Cardiac muscle cell (in vitro differentiated cells and primary cell): ENCODE data around the gene DHCR24. TPM values are rescaled to one million over a fixed set of nuclear protein-coding genes. Genes with fewer than 3 reads are reported as not detected.

Source experiments
- DNase-seq, 2 donors: peaks; one replicate each; pipeline versions ENCODE4 v3.0.0 to v3.0.0-alpha.2; 2010 to 2017; ENCODE audit warnings: low read depth in 1 of 2, low spot score in 1 of 2
- H3K27ac ChIP-seq: fragments of 200-600 bp; sonication (generic); 2 replicates; pipeline ENCODE4 v1.5.1; 2016
- H3K27me3 ChIP-seq: fragments of 200-600 bp; sonication (generic); 2 replicates; pipeline ENCODE4 v1.6.0; 2016; ENCODE audit warnings: control low read depth
- H3K36me3 ChIP-seq: fragments of 200-600 bp; sonication (generic); 2 replicates; pipeline ENCODE4 v1.5.1; 2016; ENCODE audit warnings: control low read depth
- H3K4me1 ChIP-seq: fragments of 200-600 bp; sonication (generic); 2 replicates; pipeline ENCODE4 v1.8.1; 2017; ENCODE audit warnings: low read depth, mild to moderate bottlenecking, mixed run types
- H3K4me3 ChIP-seq: fragments of 200-600 bp; sonication (generic); 2 replicates; pipeline ENCODE4 v1.5.1; 2016; ENCODE audit warnings: mild to moderate bottlenecking
- H3K9me3 ChIP-seq: fragments of 200-600 bp; sonication (generic); 2 replicates; pipeline ENCODE4 v1.5.1; 2017; ENCODE audit warnings: low read depth, mild to moderate bottlenecking, control low read depth
- polyA plus RNA-seq: library from polyadenylated mRNA; unstranded; fragments of >200 nt; fragmentation: Nextera tagmentation; extraction: Ambion mirVana; gene quantifications from 2 replicates; pipeline ENCODE4 v1.2.1, GENCODE V29; 2016
- total RNA-seq: library from RNA; depleted of rRNA; stranded (reverse); fragments of >200 nt; gene quantifications from 2 replicates; pipeline ENCODE4 v1.2.3, GENCODE V29; 2016
- TF ChIP-seq, protein P1 (sequence below): IDR thresholded peaks from 2 replicates; pipeline ENCODE4 v1.5.1; 2012; ENCODE audit warnings: low read depth, mild to moderate bottlenecking, low read length

The DHCR24 gene
- total and polyA plus RNA-seq, 2 experiments from 2014 or later: 144 to 181 TPM

DNA sequence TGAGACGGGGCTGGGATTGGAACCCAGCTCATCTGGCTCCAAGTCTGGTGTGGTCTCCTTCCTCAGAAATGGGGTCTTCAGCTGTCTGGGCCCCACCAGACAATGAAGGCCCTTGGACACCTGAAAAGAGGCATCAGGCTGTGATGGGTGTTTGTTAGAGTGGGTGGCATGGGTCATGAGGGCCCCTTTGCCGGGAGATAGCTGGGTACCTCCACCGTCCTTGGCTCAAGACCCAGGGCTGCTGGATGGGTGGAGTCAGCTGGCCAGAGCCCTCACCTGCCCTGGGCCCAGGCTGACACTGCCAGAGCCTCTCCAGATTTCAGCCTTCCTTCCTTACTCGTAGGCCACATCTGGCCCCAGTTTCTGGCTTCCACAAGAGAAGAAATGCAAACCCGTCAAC lies 72.4 kb downstream of the DHCR24 start:
- TF ChIP-seq, protein P1, sequence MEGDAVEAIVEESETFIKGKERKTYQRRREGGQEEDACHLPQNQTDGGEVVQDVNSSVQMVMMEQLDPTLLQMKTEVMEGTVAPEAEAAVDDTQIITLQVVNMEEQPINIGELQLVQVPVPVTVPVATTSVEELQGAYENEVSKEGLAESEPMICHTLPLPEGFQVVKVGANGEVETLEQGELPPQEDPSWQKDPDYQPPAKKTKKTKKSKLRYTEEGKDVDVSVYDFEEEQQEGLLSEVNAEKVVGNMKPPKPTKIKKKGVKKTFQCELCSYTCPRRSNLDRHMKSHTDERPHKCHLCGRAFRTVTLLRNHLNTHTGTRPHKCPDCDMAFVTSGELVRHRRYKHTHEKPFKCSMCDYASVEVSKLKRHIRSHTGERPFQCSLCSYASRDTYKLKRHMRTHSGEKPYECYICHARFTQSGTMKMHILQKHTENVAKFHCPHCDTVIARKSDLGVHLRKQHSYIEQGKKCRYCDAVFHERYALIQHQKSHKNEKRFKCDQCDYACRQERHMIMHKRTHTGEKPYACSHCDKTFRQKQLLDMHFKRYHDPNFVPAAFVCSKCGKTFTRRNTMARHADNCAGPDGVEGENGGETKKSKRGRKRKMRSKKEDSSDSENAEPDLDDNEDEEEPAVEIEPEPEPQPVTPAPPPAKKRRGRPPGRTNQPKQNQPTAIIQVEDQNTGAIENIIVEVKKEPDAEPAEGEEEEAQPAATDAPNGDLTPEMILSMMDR: no peak
- DNase-seq: no peak
- no peaks in the 10 kb centered on the region for H3K36me3 ChIP-seq
- H3K4me3 ChIP-seq: no peak overlapping the region
- H3K27me3 ChIP-seq: peaks cover 6% of the 10 kb centered on the region
- H3K9me3 ChIP-seq: no peaks in the 10 kb centered on the region
- no peak overlapping the region for H3K27ac ChIP-seq
- H3K4me1 ChIP-seq: no peaks in the 10 kb centered on the region

DNA sequence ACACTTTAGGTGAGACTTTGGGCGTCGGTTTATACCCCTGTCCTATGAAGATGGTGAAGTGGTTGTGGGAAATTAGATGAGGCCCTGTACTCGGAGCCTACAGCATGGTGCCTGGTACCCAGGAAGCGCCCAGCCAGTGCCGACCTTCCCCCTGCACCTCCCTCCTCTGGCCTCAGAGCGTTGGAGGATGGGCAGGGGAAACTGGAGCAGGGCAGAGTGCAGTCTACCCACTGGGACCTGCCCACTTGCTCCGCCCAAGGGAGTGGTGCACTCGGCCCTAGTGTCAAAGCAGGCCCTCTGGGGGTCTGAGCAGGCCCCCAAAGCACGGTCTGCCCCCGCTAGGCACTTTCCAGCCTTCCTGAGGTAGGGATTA lies 72.9 kb downstream of the DHCR24 start:
- no peak overlapping the region for H3K4me3 ChIP-seq
- no peak overlapping the region for H3K27ac ChIP-seq
- H3K4me1 ChIP-seq: no peaks in the 10 kb centered on the region
- TF ChIP-seq, protein P1: no peak
- H3K9me3 ChIP-seq: no peaks in the 10 kb centered on the region
- H3K27me3 ChIP-seq: peaks cover 6% of the 10 kb centered on the region
- no peak for DNase-seq
- no peaks in the 10 kb centered on the region for H3K36me3 ChIP-seq

DNA sequence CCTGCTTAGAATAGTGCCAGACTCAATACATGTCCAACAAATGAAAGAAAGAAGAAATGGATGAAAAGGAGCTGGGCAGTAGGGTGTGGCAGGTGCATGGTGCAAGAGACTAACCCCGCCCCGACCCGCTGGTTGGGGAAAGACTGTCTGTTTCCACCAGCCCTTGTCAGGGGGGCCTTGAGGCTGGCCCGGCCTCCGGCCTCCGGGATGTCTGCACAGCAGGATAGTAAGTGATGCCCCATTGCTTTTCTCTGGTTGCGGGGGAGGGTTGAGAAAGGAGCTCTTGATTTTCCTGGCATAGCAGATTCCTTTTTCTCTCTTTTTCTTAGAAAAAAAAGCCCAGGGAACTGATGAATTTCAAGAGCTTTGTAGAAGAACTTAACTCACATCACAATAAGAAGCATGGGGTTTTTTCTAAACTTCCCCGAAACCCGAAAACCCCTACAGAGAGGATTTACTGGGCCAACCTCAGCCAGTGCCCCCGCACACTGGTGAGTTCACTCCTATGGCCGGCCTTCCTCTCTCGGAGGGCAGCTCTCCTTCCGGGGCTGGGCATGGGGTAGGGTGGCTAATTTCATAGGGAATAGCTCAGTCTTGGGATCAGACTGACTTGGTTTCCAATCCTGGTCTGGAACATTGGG lies 73.4 kb downstream of the DHCR24 start:
- no peaks in the 10 kb centered on the region for H3K4me1 ChIP-seq
- H3K4me3 ChIP-seq: no peak overlapping the region
- H3K27ac ChIP-seq: no peak overlapping the region
- no peak for DNase-seq
- H3K9me3 ChIP-seq: no peaks in the 10 kb centered on the region
- TF ChIP-seq, protein P1: no peak
- H3K36me3 ChIP-seq: no peaks in the 10 kb centered on the region
- peaks cover 6% of the 10 kb centered on the region for H3K27me3 ChIP-seq

DNA sequence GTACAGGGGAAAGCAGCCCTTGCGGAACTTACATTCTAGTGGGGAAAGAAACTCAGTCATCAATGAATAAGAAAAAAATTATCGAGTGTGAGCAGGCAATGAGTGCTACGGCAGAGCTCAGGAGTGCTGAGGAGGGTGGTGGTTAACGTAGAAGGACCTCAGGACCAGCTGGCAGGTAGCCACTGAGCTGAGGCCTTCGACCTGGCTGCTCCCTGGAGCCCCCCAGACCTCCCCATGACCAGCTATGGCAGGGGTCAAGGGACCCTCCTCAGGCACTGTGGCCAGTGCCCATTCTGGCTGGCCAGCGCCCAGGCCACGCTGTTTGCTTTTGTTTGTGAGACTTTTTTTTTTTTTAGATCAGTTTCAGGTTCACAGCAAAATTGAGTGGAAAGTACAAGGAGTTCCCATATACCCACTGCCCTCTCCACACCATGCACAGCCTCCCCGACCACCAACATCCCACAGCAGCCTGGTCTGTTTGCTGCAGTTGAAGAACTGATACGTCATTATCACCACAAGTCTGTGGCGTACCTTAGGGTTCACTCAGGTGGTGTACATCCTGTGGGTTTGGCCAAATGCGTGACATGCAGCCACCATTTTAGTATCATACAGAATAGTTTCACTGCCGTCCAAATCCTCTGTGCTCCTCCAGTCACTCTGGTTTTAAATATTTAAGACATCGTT lies 74.1 kb downstream of the DHCR24 start:
- no peak overlapping the region for H3K4me3 ChIP-seq
- H3K27ac ChIP-seq: no peak overlapping the region
- H3K4me1 ChIP-seq: no peaks in the 10 kb centered on the region
- TF ChIP-seq, protein P1: no peak
- H3K36me3 ChIP-seq: no peaks in the 10 kb centered on the region
- no peak for DNase-seq
- H3K27me3 ChIP-seq: peaks cover 6% of the 10 kb centered on the region
- no peaks in the 10 kb centered on the region for H3K9me3 ChIP-seq

DNA sequence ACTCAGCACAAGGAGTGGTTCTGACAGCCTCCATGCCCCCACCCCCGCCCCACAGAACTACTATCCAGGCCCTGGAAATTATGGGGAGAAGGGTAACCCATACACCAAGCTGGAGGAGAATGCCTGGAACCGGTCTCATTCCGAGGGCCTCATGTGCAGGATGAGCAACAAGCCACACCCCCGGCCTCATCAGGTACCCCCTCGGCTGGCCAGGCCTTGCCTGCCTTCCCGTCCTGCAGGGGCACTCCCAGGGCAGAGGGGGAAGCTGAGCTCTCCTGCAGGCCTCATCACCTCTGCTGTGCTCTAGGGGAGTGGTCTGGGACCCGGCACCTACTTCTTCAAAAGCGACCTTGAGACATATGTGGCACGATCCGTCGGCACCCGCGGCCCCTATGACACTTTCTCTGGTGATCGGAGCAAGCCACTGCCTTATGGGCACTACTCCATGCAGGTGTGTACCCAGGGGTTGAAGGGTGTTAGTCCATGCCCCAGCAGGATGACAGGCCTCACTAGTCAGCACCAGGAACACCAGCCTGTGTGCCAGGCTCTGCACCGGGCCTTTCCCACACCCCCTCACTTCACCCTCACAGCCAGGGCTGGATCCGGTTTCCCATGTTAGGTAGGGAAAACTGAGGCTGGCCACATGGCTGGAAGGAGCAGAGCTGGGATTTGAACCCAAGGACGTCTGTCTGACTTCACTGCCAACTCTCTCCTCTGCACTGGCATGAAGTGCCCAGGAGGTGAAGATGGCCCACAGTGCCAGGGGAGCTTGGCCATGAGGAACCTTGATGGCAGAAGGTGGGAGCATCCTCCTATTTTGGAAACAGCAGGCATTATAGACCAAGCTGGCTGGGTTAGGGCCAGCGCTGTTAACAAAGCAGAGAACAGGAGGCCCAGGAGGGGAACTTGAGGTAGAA lies 75.0 kb downstream of the DHCR24 start:
- Histone ChIP-seq H3K27me3 (peaks cover 6% of the 10 kb centered on the region), H3K36me3 (no peaks in the 10 kb centered on the region), H3K4me3 (no peak overlapping the region), H3K27ac (no peak overlapping the region), H3K4me1 (no peaks in the 10 kb centered on the region), H3K9me3 (no peaks in the 10 kb centered on the region)
- DNase-seq: no peak
- TF ChIP-seq, protein P1: no peak
